Limb (tissue), 2 donors: ENCODE measurements around the gene AGAP2.
A peak's percentile ranks its signal among the peaks of the same experiment; 100 is the strongest.

Source experiments
- DNase-seq, 2 donors: peaks; one replicate each; pipeline ENCODE4 v3.0.0-alpha.2; 2016; ENCODE audit errors: extremely low spot score in 2 of 2

AGAP2 gene

GRCh38 chr12:57767876-57768275 lies 29.3 kb upstream of the AGAP2 start:
- no peak for DNase-seq

DNA sequence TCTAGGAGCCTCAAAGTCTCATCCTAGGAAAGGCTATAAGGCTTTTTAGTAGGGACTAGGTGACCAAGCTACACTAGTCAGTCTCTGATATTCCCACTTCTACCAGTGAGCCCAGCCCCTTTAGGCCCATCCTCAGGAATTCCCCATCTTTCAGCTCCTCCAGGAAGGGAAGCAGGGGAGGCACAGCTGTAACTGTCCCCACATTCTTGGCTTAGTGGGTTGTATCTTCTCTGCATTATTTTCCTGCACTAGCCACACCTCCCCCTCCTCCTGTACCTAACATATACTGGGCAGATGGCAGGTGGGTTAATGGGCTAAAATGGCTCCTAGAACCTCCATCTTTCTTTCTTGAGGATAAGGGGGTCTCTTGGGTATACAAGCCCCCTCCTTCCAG lies 28.8 kb upstream of the AGAP2 start:
- no peak for DNase-seq

- no peak for DNase-seq
These were observed 28.1 kb upstream of the AGAP2 start, which contains the start of gene CYP27B1 for GRCh38 chr12:57766464-57767304. TSS of gene CYP27B1 (minus strand) at chr12:57767078. CDS start at chr12:57767041, 37 bp downstream.

- no peak for DNase-seq
These were observed 27.3 kb upstream of the AGAP2 start for GRCh38 chr12:57765698-57766463.

- no peak for DNase-seq
These were observed 26.6 kb upstream of the AGAP2 start for GRCh38 chr12:57765003-57765697.

DNA sequence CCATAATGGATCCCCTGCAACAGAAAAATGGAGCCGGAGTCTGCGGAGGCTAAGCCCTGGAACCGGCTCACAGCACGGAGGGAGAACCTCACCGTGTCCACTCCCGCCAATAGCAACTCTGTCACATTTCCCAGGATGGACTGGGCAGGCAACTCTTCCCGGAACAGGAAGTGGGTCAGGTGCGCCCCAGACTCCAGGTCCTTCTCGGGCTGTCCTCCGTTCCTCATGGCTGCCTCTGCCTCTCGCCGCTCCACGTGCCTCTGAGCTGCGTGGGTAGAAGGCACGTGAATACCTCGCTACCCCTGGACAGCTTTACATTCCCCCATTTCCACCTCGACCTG lies 26.1 kb upstream of the AGAP2 start:
- no peak for DNase-seq

DNA sequence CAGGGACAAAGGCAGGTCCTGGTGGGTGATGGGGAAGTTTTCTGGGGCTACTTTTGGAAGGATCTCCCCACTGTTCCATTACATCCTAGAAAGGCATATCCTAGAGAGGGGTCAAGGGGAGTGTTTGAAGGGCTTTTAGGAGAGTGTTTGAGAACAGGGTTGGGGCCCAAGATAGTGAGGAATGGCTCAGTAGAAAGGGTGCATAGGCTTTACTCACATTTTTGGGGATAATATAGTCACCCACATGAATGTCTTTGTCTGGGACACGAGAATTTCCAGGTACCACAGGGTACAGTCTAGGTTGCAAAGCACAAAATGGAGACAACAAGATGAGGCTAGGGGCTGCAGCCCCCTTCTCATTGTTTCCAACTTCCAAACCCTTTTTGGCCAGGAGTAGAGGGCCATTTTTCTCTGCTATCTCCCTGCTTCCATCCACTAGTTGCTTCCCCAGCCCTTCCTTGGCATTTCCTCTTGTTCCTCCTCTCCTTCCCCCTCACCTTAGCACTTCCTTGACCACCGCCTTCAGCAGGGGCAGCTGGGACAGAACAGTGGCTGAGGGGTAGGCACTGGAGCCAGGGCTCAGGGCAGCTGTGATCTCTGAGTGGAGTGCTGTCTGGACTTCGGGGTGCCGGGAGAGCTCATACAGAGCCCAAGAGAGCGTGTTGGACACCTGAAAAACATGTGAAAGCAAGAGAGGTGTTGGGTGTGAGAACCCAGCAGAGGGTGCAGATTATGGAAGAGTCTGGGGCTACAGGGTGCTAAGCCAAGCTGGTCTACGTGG lies 25.5 kb upstream of the AGAP2 start:
- no peak for DNase-seq

- no peak for DNase-seq
These were observed 23.9 kb upstream of the AGAP2 start for GRCh38 chr12:57762463-57762862.

GRCh38 chr12:57761391-57761998 lies 23.0 kb upstream of the AGAP2 start:
- DNase-seq: no peak

- peak in 1 of 2 donors; percentile 62 for DNase-seq
These were observed 21.9 kb upstream of the AGAP2 start for GRCh38 chr12:57760347-57760982.

DNA sequence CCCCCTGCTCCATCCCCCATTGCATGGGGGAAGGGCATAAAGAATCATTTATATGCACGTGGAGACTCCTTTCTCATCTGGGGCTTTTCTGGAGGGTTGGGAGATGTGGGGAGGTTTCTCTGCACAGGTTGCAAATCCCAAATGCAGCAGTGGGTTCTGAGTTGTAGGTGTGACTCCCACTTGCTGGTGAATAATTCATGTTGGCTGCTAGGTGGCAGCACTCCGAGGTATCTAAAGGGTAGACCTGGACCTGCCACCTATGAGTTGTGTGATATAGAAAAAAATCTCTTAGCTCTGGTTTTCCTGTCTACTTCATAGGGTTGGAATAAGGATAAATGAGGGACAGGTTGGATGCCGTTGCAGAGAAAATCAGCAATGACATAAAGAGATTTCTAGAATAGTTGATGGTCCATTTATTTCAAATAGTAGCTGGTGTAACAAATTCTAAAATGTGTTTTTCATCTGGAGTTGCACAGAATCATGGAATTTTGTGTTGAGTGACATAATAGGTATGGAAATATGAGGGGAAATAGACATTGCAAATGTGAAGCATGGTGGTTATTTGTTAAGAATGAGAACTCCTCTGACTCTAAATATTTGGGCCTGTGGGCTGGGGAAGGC lies 20.9 kb upstream of the AGAP2 start:
- DNase-seq: no peak

DNA sequence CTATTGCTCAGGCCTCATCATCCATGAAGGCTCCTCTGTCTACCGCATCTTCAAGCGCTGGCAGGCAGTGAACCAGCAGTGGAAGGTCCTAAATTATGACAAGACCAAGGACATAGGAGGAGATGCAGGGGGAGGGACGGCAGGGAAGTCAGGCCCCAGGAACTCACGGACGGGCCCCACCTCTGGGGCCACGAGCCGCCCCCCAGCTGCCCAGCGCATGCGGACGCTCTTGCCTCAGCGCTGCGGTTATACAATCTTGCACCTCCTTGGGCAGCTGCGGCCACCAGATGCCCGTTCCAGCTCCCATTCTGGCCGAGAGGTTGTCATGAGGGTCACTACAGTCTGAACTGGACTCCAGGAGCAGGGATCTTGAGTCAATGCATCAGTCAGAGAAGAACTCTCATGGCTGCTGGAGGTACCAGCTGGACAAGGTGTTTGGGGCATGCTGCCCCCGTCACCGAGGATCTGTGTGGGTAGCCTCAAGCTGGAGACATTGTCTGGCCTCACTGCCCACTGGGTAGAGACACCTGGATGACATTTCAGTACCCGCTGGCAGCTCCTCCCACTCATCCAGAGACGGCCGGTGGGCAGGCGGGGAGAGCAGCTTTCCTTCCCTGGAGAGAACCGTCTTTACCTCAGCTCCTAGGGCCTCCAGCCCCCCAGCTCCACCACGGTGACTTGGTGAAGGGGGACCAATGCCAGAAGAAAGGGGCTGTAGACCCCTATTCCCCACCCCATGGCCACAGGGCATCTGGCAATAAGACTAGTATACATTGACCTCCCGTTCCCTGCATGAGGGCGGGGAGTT lies 20.2 kb upstream of the AGAP2 start:
- DNase-seq: no peak

GRCh38 chr12:57757771-57758170 lies 19.2 kb upstream of the AGAP2 start:
- no peak for DNase-seq

DNA sequence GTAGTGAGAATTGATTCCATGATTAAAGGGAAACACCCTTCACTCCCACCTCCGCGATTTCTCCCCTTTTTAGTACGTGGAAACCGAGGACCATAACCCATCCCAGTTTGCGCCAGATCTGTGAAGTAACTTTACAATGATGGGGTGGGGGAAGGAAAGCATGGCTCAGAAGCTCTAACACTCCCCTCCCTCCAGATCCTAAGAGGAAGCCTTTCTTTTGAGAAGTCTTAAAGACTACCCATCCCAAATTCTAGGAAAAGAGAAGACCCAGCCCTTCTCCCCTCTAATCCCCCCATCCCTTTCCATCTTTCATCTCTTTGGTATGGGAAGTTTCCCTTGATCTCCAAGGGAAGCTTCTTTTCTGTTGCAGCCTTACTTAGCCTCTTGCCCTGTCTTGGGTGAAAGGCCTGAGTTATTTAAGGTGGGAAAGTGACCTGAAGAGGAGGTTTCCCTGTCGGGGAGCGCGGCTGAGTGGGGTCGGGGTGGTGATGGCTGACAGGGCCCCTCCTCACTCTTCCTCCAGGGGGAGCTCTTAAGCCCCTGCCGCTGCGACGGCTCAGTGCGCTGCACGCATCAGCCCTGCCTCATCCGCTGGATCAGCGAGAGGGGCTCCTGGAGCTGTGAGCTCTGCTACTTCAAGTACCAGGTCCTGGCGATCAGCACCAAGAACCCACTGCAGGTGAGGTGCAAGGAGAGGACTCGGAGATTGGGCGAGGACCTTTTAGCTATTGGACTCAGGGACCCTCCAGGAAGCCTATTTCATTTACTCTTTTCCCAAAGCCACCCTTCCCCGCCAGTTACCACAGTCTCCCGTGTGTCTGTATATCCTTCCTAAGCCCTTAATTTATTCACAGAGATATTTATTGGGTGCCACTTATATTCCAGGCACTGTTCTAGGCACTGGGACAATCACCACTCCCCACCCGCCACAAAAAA lies 18.1 kb upstream of the AGAP2 start:
- peak in 1 of 2 donors; percentile 58 for DNase-seq

DNA sequence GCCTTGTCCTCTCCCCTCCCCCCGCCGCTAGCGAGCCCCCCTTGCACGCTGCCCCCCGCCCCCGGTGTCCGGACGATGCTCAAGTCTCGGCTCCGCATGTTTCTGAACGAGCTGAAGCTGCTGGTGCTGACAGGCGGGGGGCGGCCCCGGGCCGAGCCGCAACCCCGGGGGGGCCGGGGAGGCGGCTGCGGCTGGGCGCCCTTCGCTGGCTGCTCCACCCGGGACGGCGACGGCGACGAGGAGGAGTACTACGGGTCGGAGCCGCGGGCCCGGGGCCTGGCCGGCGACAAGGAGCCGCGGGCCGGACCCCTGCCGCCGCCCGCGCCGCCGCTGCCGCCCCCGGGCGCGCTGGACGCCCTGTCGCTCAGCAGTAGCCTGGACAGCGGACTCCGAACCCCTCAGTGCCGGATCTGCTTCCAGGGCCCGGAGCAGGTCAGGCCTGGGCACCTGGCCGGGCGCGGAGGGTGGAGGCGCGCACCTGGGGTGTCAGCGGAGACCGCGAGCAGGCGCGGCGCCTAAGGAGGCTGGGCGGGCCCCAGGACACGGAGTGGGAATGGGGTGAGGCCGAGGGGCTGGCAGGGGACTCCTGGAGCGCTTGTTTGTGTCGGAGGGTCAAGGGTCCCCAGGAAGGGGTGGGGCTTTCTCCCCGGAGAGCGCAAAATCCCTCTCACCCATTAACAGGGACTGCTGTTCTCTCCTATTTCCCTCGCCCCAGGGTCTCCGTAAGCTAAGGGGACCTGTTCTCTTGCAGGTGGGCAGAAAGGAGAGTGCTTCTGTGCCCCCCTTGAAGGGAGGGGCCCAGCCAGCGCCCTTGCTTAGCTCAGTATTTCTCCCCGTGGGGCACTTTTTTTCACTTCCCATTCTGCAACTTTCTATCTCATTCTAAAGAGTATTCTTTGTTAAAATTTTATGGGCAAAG lies 17.2 kb upstream of the AGAP2 start:
- peak in 1 of 2 donors; percentile 61 for DNase-seq

GRCh38 chr12:57755194-57755453 lies 16.6 kb upstream of the AGAP2 start:
- no peak for DNase-seq
